Left colon (tissue), 2 donors: ENCODE measurements around the gene ADK. TPM values are rescaled to one million over a fixed set of nuclear protein-coding genes. Genes with fewer than 3 reads are reported as not detected.

Source experiments
- ATAC-seq: fragments of 200-7000 bp; cut with Tn5 transposase; one replicate; pipeline ENCODE4 v1.9.1; 2020; ENCODE audit warnings: mild to moderate bottlenecking, moderate library complexity
- DNase-seq, 2 donors: peaks; one replicate each; pipeline ENCODE4 v3.0.0-alpha.2; 2020
- intact Hi-C, 2 donors: fragments of 100-400 bp; cut with DNase I in 1 of 2; cut with micrococcal nuclease in 1 of 2; formaldehyde crosslinking; loops; one replicate each; pipeline versions ENCODE4 v1.11.2 to v1.14.0; 2022; cut with DNase I, micrococcal nuclease
- long read RNA-seq: library from polyadenylated mRNA; unstranded; transcript quantifications from one replicate; pipeline ENCODE4 v2.0.0, GENCODE V29; 2021
- total RNA-seq, 2 donors: library from RNA; stranded (reverse); fragmentation: NEBNext Ultra II Directional; extraction: Animal tissue kit (Norgen Biotek cat#: 25700); gene quantifications; one replicate each; pipeline ENCODE4 v1.2.1, GENCODE V29; 2021
- donor health status: DM: no; HTN: no; CAD: no.
- donor health status: DM: yes; HTN: yes; CAD: no.

ADK gene
- total RNA-seq: 10 to 100 TPM; 16.2 to 16.4 TPM
- long read RNA-seq, transcript ADK-202 (11 exons, 2,083 nt): major isoform, 12 of 35 reads
- long read RNA-seq, transcript ADK-201 (11 exons, 1,169 nt): minor isoform, 11 of 35 reads
- long read RNA-seq, partial matches to known transcripts: 2 of 35 reads
- long read RNA-seq, other reads (novel, unspliced or antisense): 9 of 35 reads

DNA sequence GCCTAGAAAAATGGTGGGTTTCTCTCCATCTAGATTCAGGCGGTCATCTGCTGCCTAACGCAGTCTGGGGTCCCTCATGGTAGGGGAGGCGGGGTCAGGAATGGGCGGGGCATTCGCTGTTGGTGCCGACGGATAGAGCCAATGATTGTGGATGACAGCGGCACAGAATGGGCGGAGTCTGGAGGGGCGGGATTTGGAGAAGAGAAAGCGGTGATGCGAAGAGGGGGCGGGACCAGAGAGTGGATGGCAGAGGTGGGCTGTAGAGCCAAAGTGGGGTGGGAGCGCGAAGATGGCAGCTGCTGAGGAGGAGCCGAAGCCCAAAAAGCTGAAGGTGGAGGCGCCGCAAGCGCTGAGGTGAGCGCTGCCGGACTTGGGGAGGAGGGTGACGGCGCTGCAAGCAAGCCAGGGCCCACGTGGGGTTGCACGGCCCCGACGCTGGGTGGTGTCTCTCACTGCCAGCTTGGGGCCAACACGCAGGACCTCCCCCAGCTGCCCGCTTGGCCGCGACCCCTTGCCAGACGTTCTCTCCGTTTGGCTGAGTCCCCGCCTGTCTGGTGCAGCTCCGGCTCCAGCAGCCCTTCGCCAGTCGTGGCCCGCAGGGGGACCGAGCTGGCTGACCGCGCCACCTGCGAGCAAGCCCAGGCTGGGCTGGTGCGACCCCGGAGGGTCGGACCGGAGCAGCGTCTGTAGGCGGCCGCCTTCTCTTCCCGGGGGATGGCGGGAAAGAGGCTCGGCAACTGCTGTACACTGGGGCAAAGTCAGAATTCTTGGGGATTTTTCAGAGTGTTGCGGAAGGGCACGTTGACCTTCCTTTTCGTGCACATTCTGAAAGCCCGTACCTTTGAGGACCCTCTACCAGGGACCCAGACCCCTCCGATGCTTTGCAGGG is at the start of gene ADK:
ADK (plus strand) TSS at position 232 of the 889 bp plus-strand sequence; CDS start at position 290, 58 bp downstream.
- DNase-seq (peak; percentile 100), ATAC-seq (peak; percentile 95)
- intact Hi-C loops: no loop called here

DNA sequence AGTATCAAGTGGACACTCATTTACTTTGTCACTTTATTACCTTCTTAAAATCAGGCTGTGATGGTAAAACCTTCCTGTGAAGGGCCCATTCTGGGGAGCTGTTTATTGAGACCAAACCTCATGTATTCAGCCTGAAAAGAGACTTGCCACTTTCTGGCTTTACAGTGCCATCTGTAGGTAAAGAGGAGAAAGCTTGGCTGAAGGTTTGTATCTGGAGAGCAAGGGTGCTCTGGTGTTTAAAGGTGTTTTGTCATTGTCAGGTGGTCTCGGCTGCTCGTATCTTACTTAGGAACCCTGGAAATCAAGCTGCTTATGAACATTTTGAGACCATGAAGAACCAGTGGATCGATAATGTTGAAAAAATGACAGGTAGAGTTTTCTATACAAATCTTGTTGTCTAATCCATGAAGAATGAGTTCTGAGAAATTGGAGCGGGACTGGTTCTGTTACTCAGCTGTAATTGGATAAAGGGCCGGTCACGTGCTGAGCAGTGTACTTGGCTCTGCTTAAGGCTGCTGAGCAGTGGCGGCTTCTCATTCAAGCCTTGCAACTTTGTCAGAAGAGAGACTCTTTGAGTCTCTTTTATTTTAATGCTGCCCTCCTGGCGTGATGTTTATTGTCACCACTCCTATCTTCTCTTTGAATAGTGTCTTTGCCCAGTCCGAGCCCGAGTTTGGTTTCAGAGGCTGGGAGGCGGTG is 47.3 kb upstream of the ADK start:
- intact Hi-C loops: no loop called here
- no peak for DNase-seq
- ATAC-seq: no peak

GRCh38 chr10:74104480-74104879 is 46.5 kb upstream of the ADK start:
- DNase-seq: no peak
- ATAC-seq: no peak
- intact Hi-C loops: no loop called here

GRCh38 chr10:74104996-74105395 is 46.0 kb upstream of the ADK start:
- ATAC-seq: no peak
- intact Hi-C loops: no loop called here
- DNase-seq: no peak

DNA sequence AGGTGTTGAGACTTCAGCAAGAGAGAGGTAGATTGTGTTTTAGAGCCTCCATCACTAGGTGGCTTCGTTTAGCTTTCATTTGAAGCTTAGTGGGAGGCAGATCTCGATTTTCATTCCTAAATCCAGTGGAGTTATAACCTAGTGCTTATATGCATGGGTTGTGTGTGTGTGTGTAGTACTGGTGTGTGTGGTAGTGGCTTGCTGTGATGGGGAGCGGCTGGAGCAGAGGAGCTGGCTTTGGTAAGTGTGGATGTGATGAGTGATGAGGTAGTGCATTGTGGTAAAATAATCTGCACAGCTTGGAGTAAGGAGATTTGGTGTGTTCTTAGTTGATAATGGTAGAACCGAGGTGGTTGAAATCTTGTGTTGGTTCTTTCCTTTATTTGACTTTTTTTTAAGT is 43.6 kb upstream of the ADK start:
- no peak for DNase-seq
- intact Hi-C loops: no loop called here
- no peak for ATAC-seq

- DNase-seq: no peak
- ATAC-seq: no peak
- intact Hi-C loops: no loop called here
These were observed 41.6 kb upstream of the ADK start for GRCh38 chr10:74109452-74109851.

- DNase-seq: no peak
- intact Hi-C loops: no loop called here
- no peak for ATAC-seq
These were observed 40.9 kb upstream of the ADK start for GRCh38 chr10:74110120-74110519.

DNA sequence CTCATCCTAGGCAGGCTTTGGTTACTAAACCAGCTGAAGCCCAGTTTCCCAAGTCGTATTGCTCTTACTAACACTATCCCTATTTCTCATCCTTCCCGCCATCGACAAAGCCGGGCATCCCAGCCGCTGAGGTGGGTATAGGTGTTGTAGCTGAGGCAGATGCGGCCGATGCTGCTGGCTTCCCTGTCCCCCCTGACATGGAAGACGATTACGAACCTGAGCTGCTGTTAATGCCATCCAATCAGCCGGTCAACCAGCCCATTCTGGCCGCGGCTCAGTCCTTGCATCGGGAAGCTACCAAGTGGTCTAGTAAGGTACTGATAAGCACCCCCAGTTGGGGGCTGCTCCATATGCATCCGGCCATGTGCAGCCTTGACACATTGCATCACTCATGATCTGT is 39.2 kb upstream of the ADK start:
- no peak for ATAC-seq
- DNase-seq: no peak
- intact Hi-C loops: no loop called here

- ATAC-seq (no peak), DNase-seq (no peak)
- intact Hi-C loops: no loop called here
These were observed 37.5 kb upstream of the ADK start for GRCh38 chr10:74113546-74113945.

- intact Hi-C loops: no loop called here
- DNase-seq (no peak), ATAC-seq (no peak)
These were observed 37.0 kb upstream of the ADK start for GRCh38 chr10:74114041-74114448.

DNA sequence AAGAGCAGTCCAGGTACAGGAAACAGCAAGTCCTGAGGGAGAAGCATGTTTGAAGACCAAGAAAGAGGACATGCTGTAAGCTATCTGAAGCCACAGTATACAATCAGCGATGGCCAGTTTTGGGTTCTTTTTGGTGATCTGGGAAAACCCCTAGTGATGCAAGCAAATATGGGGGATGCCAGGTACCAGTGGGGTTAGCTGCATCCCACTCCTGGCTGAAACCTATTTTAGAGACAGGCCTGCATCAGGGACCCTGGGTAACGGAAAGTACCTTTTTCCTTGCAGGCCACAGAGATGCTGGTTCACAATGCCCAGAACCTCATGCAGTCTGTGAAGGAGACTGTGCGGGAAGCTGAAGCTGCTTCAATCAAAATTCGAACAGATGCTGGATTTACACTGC is 33.3 kb upstream of the ADK start:
- intact Hi-C loops: no loop called here
- ATAC-seq (no peak), DNase-seq (no peak)

- peak in 1 of 2 donors; percentile 26 for DNase-seq
- ATAC-seq: peak; percentile 90
- intact Hi-C loops: no loop called here
These were observed 32.2 kb upstream of the ADK start for GRCh38 chr10:74118804-74119203.

- no peak for DNase-seq
- ATAC-seq: no peak
- intact Hi-C loops: no loop called here
These were observed 30.1 kb upstream of the ADK start for GRCh38 chr10:74120911-74121310.

- ATAC-seq (no peak), DNase-seq (no peak)
- intact Hi-C loops: no loop called here
These were observed 29.7 kb upstream of the ADK start for GRCh38 chr10:74121368-74121767.

DNA sequence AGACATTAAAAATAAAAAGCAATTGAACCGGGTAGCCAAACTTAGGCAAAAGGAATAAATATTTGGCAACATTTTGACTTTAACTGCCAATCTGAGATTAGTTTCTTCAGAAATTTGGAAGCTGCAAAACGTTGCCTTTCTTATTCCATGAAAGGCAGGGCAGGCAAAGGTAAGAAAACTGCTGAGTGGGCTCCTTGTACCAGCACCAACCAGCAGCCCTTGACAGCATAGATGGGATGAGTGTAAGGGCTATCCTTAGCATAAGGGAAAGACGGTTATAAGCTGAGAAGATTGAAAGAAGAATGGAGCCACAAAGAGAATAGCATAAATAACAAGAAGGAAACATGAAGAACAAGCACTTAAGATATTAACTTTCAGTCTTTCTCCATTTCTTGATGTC is 29.0 kb upstream of the ADK start:
- no peak for ATAC-seq

GRCh38 chr10:74123081-74123480 is 27.9 kb upstream of the ADK start:
- no peak for ATAC-seq
- no peak for DNase-seq
- intact Hi-C loops: no loop called here

More for the DNA sequence above, 29.0 kb upstream of the ADK start:
- intact Hi-C loops: no loop called here
- no peak for DNase-seq

GRCh38 chr10:74133923-74134820 is 16.8 kb upstream of the ADK start:
- ATAC-seq: no peak
- DNase-seq: no peak
- intact Hi-C loops: no loop called here

DNA sequence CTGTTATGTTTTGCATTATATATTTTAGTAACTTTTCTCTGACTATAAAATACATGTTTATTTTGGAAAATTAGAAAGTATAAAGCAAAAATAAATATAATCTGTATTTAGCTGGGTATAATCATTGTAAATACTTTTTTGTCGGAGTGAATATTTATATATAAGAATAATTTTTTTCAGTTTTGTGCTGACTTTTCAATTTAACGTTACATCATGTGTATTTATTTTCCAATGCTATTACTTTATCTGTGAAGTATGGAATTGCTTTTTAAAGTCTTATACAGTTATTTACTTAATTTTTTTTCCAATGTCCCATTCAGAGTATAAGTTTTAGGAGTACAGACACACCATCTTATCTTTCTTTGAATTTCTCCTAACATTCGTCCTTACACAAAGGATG is 15.6 kb upstream of the ADK start:
- ATAC-seq (no peak), DNase-seq (no peak)
- intact Hi-C loops: no loop called here

- no peak for ATAC-seq
- DNase-seq: no peak
- intact Hi-C loops: no loop called here
These were observed 13.0 kb upstream of the ADK start for GRCh38 chr10:74137992-74138391.
